Activated B cell treated with CpG ODN at 0.5 μM for 24 hours (primary cell): ENCODE data around the gene NRG3. TPM values are rescaled to one million over a fixed set of nuclear protein-coding genes. Genes with fewer than 3 reads are reported as not detected.

ENCODE experiments used
- ATAC-seq: fragments of 200-7000 bp; cut with Tn5 transposase; one replicate; pipeline ENCODE4 v1.10.0; 2021; ENCODE audit warnings: low read depth, mild to moderate bottlenecking, moderate library complexity
- CTCF ChIA-PET: fragments of 350-600 bp; sonication (Branson Sonifier 250); formaldehyde crosslinking; loops from one replicate; lab custom pipeline; 2021; ENCODE audit warnings: antibody characterized with exemption; lab: Charles Lee
- POLR2A ChIA-PET: fragments of 350-600 bp; sonication (Branson Sonifier 250); formaldehyde crosslinking; loops from one replicate; lab custom pipeline; 2021; ENCODE audit warnings: antibody characterized with exemption; lab: Charles Lee
- DNase-seq: peaks from one replicate; pipeline ENCODE4 v3.0.0; 2022
- H3K27ac Mint-ChIP-seq: one replicate; pipeline ENCODE4 v1.8.0; 2020; ENCODE audit warnings: mixed read lengths
- H3K27me3 Mint-ChIP-seq: one replicate; pipeline ENCODE4 v1.8.0; 2021; ENCODE audit warnings: mixed read lengths
- H3K36me3 Mint-ChIP-seq: one replicate; pipeline ENCODE4 v1.8.0; 2021; ENCODE audit warnings: low read depth, mixed read lengths
- H3K4me1 Mint-ChIP-seq: one replicate; pipeline ENCODE4 v1.8.0; 2021; ENCODE audit warnings: mixed read lengths
- H3K4me3 Mint-ChIP-seq: one replicate; pipeline ENCODE4 v1.8.0; 2020; ENCODE audit warnings: mild to moderate bottlenecking, mixed read lengths
- H3K9me3 Mint-ChIP-seq: one replicate; pipeline ENCODE4 v1.8.0; 2020; ENCODE audit warnings: mixed read lengths
- intact Hi-C: fragments of 100-400 bp; cut with micrococcal nuclease; formaldehyde crosslinking; loops from one replicate; pipeline ENCODE4 v1.15.1; 2024
- total RNA-seq: library from RNA; stranded (reverse); gene quantifications from 2 replicates; pipeline ENCODE4 v1.2.3, GENCODE V29; 2022
- TF ChIP-seq, protein P1 (sequence below): fragments of 200-600 bp; IDR thresholded peaks from one replicate; pipeline ENCODE4 v1.8.0; 2022; ENCODE audit warnings: antibody characterized with exemption, mild to moderate bottlenecking

NRG3 gene
- total RNA-seq, 1 donor from 2014 or later: not detected

DNA sequence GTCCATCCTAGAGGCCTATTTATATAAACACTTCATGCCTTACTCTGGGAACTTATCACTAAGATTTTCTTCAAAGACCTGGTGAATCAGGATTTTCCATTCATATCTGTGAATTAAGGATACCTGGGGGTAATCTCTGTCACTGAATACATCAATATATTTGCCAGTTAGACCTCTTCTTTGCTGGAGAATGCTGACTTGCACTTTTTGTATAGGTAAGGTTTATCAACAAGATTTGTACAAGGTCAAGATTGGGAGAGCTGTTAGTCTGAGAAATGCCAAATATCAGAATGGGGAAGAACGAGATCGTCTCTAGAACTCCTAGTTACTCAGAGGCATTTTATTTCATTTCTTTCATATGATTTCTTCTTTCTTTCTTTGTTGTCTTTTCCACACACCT, 1060.0 kb downstream of the NRG3 start:
- ChIA-PET POLR2A (no interaction called here), CTCF (no interaction called here)
- Mint-ChIP-seq H3K4me1 (no peaks in the 10 kb centered on the region), H3K9me3 (no peaks in the 10 kb centered on the region), H3K36me3 (no peaks in the 10 kb centered on the region), H3K27ac (no peak overlapping the region), H3K27me3 (no peaks in the 10 kb centered on the region), H3K4me3 (no peak overlapping the region)
- DNase-seq (no peak), ATAC-seq (no peak)
- TF ChIP-seq, protein P1, sequence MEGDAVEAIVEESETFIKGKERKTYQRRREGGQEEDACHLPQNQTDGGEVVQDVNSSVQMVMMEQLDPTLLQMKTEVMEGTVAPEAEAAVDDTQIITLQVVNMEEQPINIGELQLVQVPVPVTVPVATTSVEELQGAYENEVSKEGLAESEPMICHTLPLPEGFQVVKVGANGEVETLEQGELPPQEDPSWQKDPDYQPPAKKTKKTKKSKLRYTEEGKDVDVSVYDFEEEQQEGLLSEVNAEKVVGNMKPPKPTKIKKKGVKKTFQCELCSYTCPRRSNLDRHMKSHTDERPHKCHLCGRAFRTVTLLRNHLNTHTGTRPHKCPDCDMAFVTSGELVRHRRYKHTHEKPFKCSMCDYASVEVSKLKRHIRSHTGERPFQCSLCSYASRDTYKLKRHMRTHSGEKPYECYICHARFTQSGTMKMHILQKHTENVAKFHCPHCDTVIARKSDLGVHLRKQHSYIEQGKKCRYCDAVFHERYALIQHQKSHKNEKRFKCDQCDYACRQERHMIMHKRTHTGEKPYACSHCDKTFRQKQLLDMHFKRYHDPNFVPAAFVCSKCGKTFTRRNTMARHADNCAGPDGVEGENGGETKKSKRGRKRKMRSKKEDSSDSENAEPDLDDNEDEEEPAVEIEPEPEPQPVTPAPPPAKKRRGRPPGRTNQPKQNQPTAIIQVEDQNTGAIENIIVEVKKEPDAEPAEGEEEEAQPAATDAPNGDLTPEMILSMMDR: no peak
- intact Hi-C loops: no loop called here

DNA sequence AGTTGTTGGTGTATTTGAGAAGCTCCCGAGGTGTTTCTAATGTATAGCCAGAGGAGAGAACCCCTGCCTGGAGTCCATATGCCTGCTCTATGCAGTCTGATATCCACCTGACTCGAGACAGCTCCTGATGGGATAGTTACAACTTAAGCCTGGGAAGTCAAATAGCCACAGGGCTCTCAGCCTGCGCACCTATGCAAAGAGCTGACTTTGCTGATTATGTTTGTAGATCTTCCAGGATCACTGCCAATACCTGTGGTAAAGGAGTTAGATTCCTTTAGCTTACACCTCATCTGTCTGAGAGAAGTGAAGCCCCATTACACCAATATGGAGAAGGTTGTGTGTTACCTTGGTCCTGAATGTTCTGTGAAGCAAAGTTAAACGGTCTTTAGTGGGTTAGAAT, 1063.3 kb downstream of the NRG3 start:
- TF ChIP-seq, protein P1: no peak
- no peaks in the 10 kb centered on the region for H3K4me1 Mint-ChIP-seq
- no peak overlapping the region for H3K27ac Mint-ChIP-seq
- no peaks in the 10 kb centered on the region for H3K9me3 Mint-ChIP-seq
- CTCF ChIA-PET: no interaction called here
- no peaks in the 10 kb centered on the region for H3K36me3 Mint-ChIP-seq
- no peaks in the 10 kb centered on the region for H3K27me3 Mint-ChIP-seq
- DNase-seq (no peak), ATAC-seq (no peak)
- intact Hi-C loops: no loop called here
- no peak overlapping the region for H3K4me3 Mint-ChIP-seq
- POLR2A ChIA-PET: no interaction called here

DNA sequence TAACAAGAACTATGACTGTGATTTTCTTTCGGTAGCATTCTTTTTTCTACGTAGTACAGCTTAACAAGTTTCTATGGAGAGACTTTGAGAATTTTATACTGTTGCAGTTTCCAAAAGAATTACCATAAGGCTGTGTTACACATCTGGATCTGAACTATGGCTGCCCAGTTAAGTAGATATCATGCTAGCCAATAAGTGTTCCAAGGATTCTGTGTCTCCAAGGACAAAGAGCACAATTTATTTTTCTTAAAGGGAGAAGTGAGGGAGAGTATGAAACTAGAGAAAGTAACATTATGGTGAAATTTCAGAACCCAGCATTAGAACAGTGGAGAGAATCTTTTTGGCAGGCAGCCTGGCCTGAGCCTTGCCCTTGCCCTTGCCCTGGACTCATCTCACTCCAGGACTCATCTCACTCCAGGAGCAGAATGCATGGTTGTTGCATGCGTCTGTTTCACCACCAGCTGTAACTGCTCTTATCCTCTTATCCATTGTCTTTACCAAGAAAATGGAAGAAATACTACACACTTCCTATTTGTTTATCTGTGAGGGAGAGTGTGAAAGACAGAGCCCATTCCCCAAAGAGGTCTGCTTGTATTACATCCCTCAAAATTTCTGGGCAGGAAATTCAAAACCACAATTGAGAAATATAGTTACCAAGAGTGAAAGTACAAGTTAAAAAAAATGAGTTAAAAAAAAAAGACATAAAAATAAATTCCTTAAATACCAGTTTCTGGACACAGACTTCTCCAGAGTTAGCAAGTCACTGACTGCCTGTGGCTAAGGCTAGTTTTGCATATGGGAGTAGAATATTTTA, 1067.5 kb downstream of the NRG3 start:
- CTCF ChIA-PET: no interaction called here
- TF ChIP-seq, protein P1: no peak

DNA sequence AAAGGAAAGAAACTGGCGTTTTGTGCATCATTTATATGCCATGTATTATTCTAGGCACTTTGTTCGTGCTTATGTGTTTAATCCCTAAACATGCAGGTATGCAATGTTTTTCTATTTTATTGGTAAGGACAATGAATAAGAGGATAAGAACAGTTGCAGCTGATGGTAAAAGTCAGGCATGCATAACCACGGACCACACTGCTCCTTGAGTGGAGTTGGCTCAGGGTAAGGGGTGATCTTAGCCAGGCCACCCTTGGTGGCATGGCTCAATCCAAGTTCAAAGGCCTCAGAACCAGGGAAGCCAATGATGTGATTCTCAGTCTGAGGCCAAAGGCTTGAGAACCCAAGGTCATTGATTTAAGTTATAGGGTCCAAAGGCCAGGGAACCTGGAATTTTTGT, 1068.1 kb downstream of the NRG3 start:
- intact Hi-C loops: no loop called here
- H3K36me3 Mint-ChIP-seq: no peaks in the 10 kb centered on the region
- no peak for ATAC-seq

More for the DNA sequence above, 1067.5 kb downstream of the NRG3 start:
- POLR2A ChIA-PET: no interaction called here
- Mint-ChIP-seq H3K4me3 (no peak overlapping the region), H3K27me3 (no peaks in the 10 kb centered on the region), H3K36me3 (no peaks in the 10 kb centered on the region), H3K9me3 (no peaks in the 10 kb centered on the region), H3K27ac (no peak overlapping the region), H3K4me1 (no peaks in the 10 kb centered on the region)
- no peak for DNase-seq
- no peak for ATAC-seq
- intact Hi-C loops: no loop called here

DNA sequence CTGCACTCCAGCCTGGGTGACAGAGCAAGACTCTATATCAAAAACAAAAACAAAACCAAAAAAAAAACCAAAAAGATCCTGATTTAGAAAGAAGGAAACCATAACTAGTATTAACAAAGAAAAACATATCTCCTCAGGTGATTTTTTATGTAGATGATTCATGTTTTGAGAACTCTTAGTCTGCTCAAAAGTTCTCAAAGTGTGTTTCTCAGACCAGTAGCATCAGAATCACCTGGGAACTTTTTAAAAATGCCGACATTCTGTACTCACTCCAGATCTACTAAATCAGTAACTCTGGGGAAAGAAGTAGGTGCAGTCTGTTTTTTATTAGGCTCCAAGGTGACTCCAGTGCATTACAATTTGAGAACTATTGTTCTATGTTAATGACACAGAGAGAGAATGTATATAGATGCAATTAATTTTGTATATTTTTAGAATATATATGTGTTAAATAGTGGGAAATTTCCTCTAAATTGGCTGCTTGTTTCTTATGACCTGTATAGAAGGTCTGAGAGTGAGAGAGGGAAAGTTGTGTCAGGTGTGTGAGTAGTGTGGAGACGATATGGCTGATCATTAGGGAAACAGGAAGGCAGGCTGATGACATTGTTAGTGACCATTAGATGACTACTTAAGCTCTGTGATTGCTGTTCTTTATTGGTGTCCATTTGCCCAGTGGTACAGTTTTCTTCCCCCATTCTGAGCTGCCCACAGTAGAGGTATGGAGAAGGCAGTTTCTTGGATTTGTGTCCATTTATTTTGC, 1075.0 kb downstream of the NRG3 start:
- DNase-seq (no peak), ATAC-seq (no peak)
- ChIA-PET CTCF (no interaction called here), POLR2A (no interaction called here)
- Mint-ChIP-seq H3K36me3 (no peaks in the 10 kb centered on the region), H3K4me3 (no peak overlapping the region), H3K27ac (no peak overlapping the region), H3K27me3 (no peaks in the 10 kb centered on the region), H3K9me3 (no peaks in the 10 kb centered on the region), H3K4me1 (no peaks in the 10 kb centered on the region)
- intact Hi-C loops: no loop called here
- TF ChIP-seq, protein P1: no peak

More for the DNA sequence above, 1068.1 kb downstream of the NRG3 start:
- H3K9me3 Mint-ChIP-seq: no peaks in the 10 kb centered on the region
- ChIA-PET POLR2A (no interaction called here), CTCF (no interaction called here)
- H3K27me3 Mint-ChIP-seq: no peaks in the 10 kb centered on the region
- H3K4me1 Mint-ChIP-seq: no peaks in the 10 kb centered on the region
- no peak overlapping the region for H3K27ac Mint-ChIP-seq
- H3K4me3 Mint-ChIP-seq: no peak overlapping the region
- DNase-seq: no peak
- TF ChIP-seq, protein P1: no peak
